H1 (cell line): ENCODE results near the gene ZNF385B. TPM values are rescaled to one million over a fixed set of nuclear protein-coding genes. Genes with fewer than 3 reads are reported as not detected.
A peak's percentile ranks its signal among the peaks of the same experiment; 100 is the strongest.

Experiments used
- CTCF ChIA-PET: fragments of 300-600 bp; sonication (Branson Sonifier 250); formaldehyde crosslinking; loops from one replicate; lab custom pipeline; 2021; ENCODE audit not compliant: partially characterized antibody; lab: Charles Lee
- POLR2A ChIA-PET: fragments of 300-600 bp; sonication (Branson Sonifier 250); formaldehyde crosslinking; loops from one replicate; lab custom pipeline; 2021; ENCODE audit warnings: inconsistent platforms; ENCODE audit not compliant: partially characterized antibody; lab: Charles Lee
- DNase-seq, 2 experiments: peaks; one replicate each; pipeline versions ENCODE4 v3.0.0 to v3.0.0-alpha.2; 2010 to 2022; ENCODE audit warnings: low spot score in 2 of 2, low read depth in 1 of 2, mixed read lengths in 1 of 2
- FAIRE-seq: peaks from 2 replicates; lab custom pipeline; 2011; peaks lifted over from hg19 to GRCh38; lab: Jason Lieb, UNC
- H2AFZ ChIP-seq: 2 replicates; pipeline ENCODE4 v1.8.1; 2012; ENCODE audit warnings: low read length, inconsistent platforms
- H2AK5ac ChIP-seq: 2 replicates; pipeline ENCODE4 v1.6.1; 2013; ENCODE audit warnings: low read depth, low read length
- H2BK120ac ChIP-seq: replicated peaks from 2 replicates; pipeline ENCODE3; 2013; ENCODE audit warnings: low read depth, low read length, inconsistent platforms
- H2BK12ac ChIP-seq: 2 replicates; pipeline ENCODE4 v1.6.1; 2013; ENCODE audit warnings: low read depth, low read length
- H2BK15ac ChIP-seq: 2 replicates; pipeline ENCODE4 v1.6.1; 2013; ENCODE audit warnings: low read length
- H2BK20ac ChIP-seq: 2 replicates; pipeline ENCODE4 v1.6.1; 2013; ENCODE audit warnings: low read length
- H2BK5ac ChIP-seq: 2 replicates; pipeline ENCODE4 v1.6.1; 2013; ENCODE audit warnings: low read depth, low read length
- H3K14ac ChIP-seq: 2 replicates; pipeline ENCODE4 v1.6.1; 2013; ENCODE audit warnings: inconsistent platforms; ENCODE audit not compliant: insufficient read length
- H3K18ac ChIP-seq: 2 replicates; pipeline ENCODE4 v1.6.1; 2013; ENCODE audit warnings: low read length; ENCODE audit errors: extremely low read depth
- H3K23ac ChIP-seq: 2 replicates; pipeline ENCODE4 v1.6.1; 2013; ENCODE audit warnings: inconsistent platforms; ENCODE audit not compliant: insufficient read length
- H3K23me2 ChIP-seq: 2 replicates; pipeline ENCODE4 v1.6.1; 2013; ENCODE audit warnings: low read depth, low read length
- H3K27ac ChIP-seq: 2 replicates; pipeline ENCODE4 v1.6.1; 2011; ENCODE audit warnings: low read depth, low read length, inconsistent platforms
- H3K27me3 ChIP-seq, 4 experiments: replicated peaks in 1 of 4; 1 replicate in 1 of 4; 2 replicates in 3 of 4; pipeline versions ENCODE4 v1.6.1 to v1.8.1; 2011 to 2013; ENCODE audit warnings: low read length in 3 of 4, mild to moderate bottlenecking in 3 of 4, inconsistent platforms in 2 of 4, mixed read lengths in 2 of 4, moderate library complexity in 1 of 4; ENCODE audit not compliant: control insufficient read depth in 3 of 4, insufficient read depth in 3 of 4; ENCODE audit errors: extremely low read depth in 1 of 4
- H3K36me3 ChIP-seq, 4 experiments: 2 replicates each; pipeline versions ENCODE4 v1.6.1 to v1.8.1; 2011 to 2013; ENCODE audit warnings: mild to moderate bottlenecking in 4 of 4, low read length in 3 of 4, moderate library complexity in 2 of 4, control low read depth in 1 of 4, inconsistent platforms in 1 of 4; ENCODE audit not compliant: insufficient read depth in 4 of 4, control insufficient read depth in 2 of 4
- H3K4ac ChIP-seq: replicated peaks from 2 replicates; pipeline ENCODE3; 2013; ENCODE audit warnings: low read length, low read depth, mixed read lengths, inconsistent platforms; ENCODE audit not compliant: insufficient read length
- H3K4me1 ChIP-seq, 4 experiments: replicated peaks in 1 of 4; 1 replicate in 1 of 4; 2 replicates in 3 of 4; pipeline versions ENCODE4 v1.6.1 to v1.8.1; 2011 to 2013; ENCODE audit warnings: low read length in 3 of 4, inconsistent platforms in 2 of 4, mixed read lengths in 1 of 4; ENCODE audit not compliant: insufficient read depth in 4 of 4, control insufficient read depth in 3 of 4
- H3K4me2 ChIP-seq, 2 experiments: 2 replicates each; pipeline versions ENCODE4 v1.6.1 to v1.8.1; 2011 to 2013; ENCODE audit warnings: low read depth in 2 of 2, low read length in 2 of 2, control low read depth in 1 of 2, inconsistent platforms in 1 of 2, mild to moderate bottlenecking in 1 of 2; ENCODE audit not compliant: insufficient read depth in 1 of 2
- H3K4me3 ChIP-seq, 4 experiments: fragments of 200-600, 300-600 bp in 1 of 4; sonication (generic), shearing (Covaris generic), sonication (Bioruptor Twin) in 1 of 4; 2 replicates each; pipeline versions ENCODE4 v1.5.1 to v1.8.1; 2011 to 2016; ENCODE audit warnings: low read length in 4 of 4, low read depth in 3 of 4, control low read depth in 2 of 4, inconsistent platforms in 2 of 4, mild to moderate bottlenecking in 2 of 4, mixed read lengths in 1 of 4, moderate library complexity in 1 of 4; ENCODE audit not compliant: insufficient read depth in 2 of 4; ENCODE audit errors: extremely low read depth in 1 of 4
- H3K56ac ChIP-seq: replicated peaks from 2 replicates; pipeline ENCODE3; 2013; ENCODE audit warnings: low read depth, mild to moderate bottlenecking, mixed read lengths, low read length, inconsistent platforms; ENCODE audit not compliant: insufficient read length
- H3K79me1 ChIP-seq: 2 replicates; pipeline ENCODE4 v1.6.1; 2013; ENCODE audit warnings: low read depth, low read length, control low read depth
- H3K79me2 ChIP-seq, 2 experiments: 2 replicates each; pipeline versions ENCODE4 v1.6.1 to v1.8.1; 2012 to 2013; ENCODE audit warnings: low read length in 2 of 2, mild to moderate bottlenecking in 2 of 2, inconsistent platforms in 1 of 2; ENCODE audit not compliant: insufficient read depth in 2 of 2, control insufficient read depth in 1 of 2
- H3K9ac ChIP-seq, 4 experiments: replicated peaks in 1 of 4; 1 replicate in 1 of 4; 2 replicates in 3 of 4; pipeline versions ENCODE4 v1.6.1 to v1.8.1; 2011 to 2013; ENCODE audit warnings: low read depth in 3 of 4, low read length in 3 of 4, control low read depth in 2 of 4, mild to moderate bottlenecking in 2 of 4, moderate library complexity in 2 of 4, inconsistent platforms in 1 of 4; ENCODE audit errors: extremely low read depth in 1 of 4
- H3K9me3 ChIP-seq, 2 experiments: 2 replicates each; pipeline versions ENCODE4 v1.6.1 to v1.8.1; 2012 to 2013; ENCODE audit warnings: mild to moderate bottlenecking in 2 of 2, moderate library complexity in 2 of 2, control low read depth in 1 of 2, inconsistent platforms in 1 of 2, low read depth in 1 of 2, low read length in 1 of 2, mixed read lengths in 1 of 2; ENCODE audit not compliant: insufficient read depth in 2 of 2
- H4K20me1 ChIP-seq, 2 experiments: replicated peaks in 1 of 2; 2 replicates each; pipeline versions ENCODE3 to v1.8.1; 2011 to 2013; ENCODE audit warnings: inconsistent platforms in 2 of 2, low read length in 2 of 2, mild to moderate bottlenecking in 1 of 2; ENCODE audit not compliant: insufficient read depth in 2 of 2, control insufficient read depth in 1 of 2
- H4K5ac ChIP-seq: 2 replicates; pipeline ENCODE4 v1.6.1; 2013; ENCODE audit warnings: low read length, low read depth, mixed read lengths, inconsistent platforms; ENCODE audit not compliant: insufficient read length
- H4K8ac ChIP-seq: 2 replicates; pipeline ENCODE4 v1.8.0; 2013; ENCODE audit warnings: mild to moderate bottlenecking, moderate library complexity, low read length, inconsistent platforms; ENCODE audit not compliant: insufficient read depth; ENCODE audit errors: extremely low read depth
- H4K91ac ChIP-seq: replicated peaks from 2 replicates; pipeline ENCODE3; 2013; ENCODE audit warnings: low read length, mixed read lengths, inconsistent platforms; ENCODE audit not compliant: insufficient read length
- BRCA1 ChIP-seq: IDR thresholded peaks from 2 replicates; pipeline ENCODE4 v1.6.1; 2012; ENCODE audit warnings: low read depth, low read length, improper control_type of control experiment
- EP300 ChIP-seq, 2 experiments: IDR thresholded peaks; 1 replicate in 1 of 2; 2 replicates in 1 of 2; pipeline ENCODE4 v1.6.1; 2011 to 2012; ENCODE audit warnings: low read depth in 2 of 2, low read length in 2 of 2, mild to moderate bottlenecking in 2 of 2, borderline replicate concordance in 1 of 2, inconsistent platforms in 1 of 2, moderate library complexity in 1 of 2
- EZH2 ChIP-seq: fragments of 200-600 bp; sonication (generic); IDR thresholded peaks from 2 replicates; pipeline ENCODE4 v1.7.1; 2012; ENCODE audit warnings: low read depth, mild to moderate bottlenecking, moderate library complexity, low read length, inconsistent platforms; ENCODE audit not compliant: severe bottlenecking
- TAF7 ChIP-seq: optimal IDR thresholded peaks from 2 replicates; pipeline ENCODE3; 2011; ENCODE audit warnings: low read depth, mild to moderate bottlenecking, inconsistent platforms, low read length, moderate library complexity, borderline replicate concordance
- USF2 ChIP-seq: IDR thresholded peaks from 2 replicates; pipeline ENCODE4 v1.6.1; 2011; ENCODE audit warnings: low read length, improper control_type of control experiment
- WGBS, 2 experiments: shearing (Covaris generic) in 1 of 2; methylation state at CpG; one replicate each; pipeline versions ENCODE4 v1.1.6 to v1.1.7; 2013 to 2015; ENCODE audit warnings: low lambda C conversion rate in 2 of 2, mixed read lengths in 2 of 2, inconsistent platforms in 1 of 2, low coverage in 1 of 2, missing lambda C conversion rate in 1 of 2; ENCODE audit not compliant: insufficient replicate concordance in 2 of 2, insufficient coverage in 1 of 2, insufficient read length in 1 of 2; ENCODE audit errors: extremely low coverage in 1 of 2, missing lambda C conversion rate in 1 of 2; 5-methylcytosine and 5-hydroxymethylcytosine counted together
- polyA plus RNA-seq, 7 experiments: library from polyadenylated mRNA; depleted of rRNA in 3 of 7; stranded (reverse) in 5 of 7; unstranded in 2 of 7; fragments of >200 nt in 5 of 7; fragments of 200-250 nt in 2 of 7; gene quantifications; 1 replicate in 5 of 7; 2 replicates in 1 of 7; 4 replicates in 1 of 7; pipeline versions ENCODE4 v1.2.1 to v1.2.3, GENCODE V29; 2011 to 2013; ENCODE audit warnings: missing spikeins in 2 of 7, mixed read lengths in 2 of 7
- total RNA-seq: library from RNA; stranded (reverse); fragmentation: NEBNext Ultra II Directional; extraction: Animal tissue kit (Norgen Biotek cat#: 25700); gene quantifications from 2 replicates; pipeline ENCODE4 v1.2.1, GENCODE V29; 2021

ZNF385B gene
- total and polyA plus RNA-seq, 2 of the 8 experiments (the other 6 are each of a cell fraction or from before 2014, with no cell fraction given): 1.1 to 3.7 TPM

DNA sequence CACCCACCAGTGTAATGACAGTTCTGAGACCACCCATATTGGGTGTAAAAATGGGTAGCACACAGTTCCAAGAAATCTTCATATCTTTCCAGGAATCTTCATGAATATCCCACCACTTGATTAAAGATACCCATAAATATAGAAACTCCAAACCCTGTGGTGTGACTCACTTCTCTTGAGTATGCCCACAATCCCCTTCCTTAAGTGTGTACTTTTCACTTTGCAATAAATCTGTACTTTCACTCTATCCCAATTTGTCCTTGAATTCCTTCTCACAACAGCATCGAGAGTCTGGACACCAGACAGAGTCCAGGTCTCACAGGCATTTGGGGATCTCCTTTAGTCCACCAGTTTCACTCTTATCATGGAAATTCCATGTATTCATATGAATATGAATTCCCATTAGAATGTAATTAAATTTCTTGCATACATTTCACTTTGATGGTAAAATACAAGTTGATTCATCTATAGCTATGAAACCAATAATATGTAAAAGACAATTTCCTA is 309.8 kb downstream of the ZNF385B start:
- H3K79me2 ChIP-seq: no peaks in the 10 kb centered on the region
- no peak overlapping the region for H3K14ac ChIP-seq
- no peak overlapping the region for H3K56ac ChIP-seq
- FAIRE-seq (no peak), DNase-seq (no peak)
- no peaks in the 10 kb centered on the region for H3K36me3 ChIP-seq
- peaks cover 2 to 10% (median 6%) of the 10 kb centered on the region in 4 experiments; a peak in 4 of 7 replicates for H3K4me1 ChIP-seq
- no peak overlapping the region for H3K27ac ChIP-seq
- H3K23me2 ChIP-seq: no peaks in the 10 kb centered on the region
- H3K9me3 ChIP-seq: no peaks in the 10 kb centered on the region
- H3K9ac ChIP-seq: no peak overlapping the region
- no peak overlapping the region for H2BK15ac ChIP-seq
- no peak overlapping the region for H4K8ac ChIP-seq
- H3K4ac ChIP-seq: no peak overlapping the region
- no peaks in the 10 kb centered on the region for H3K79me1 ChIP-seq
- CTCF ChIA-PET: no interaction called here
- H2BK20ac ChIP-seq: 0 out of 2 replicates have a peak overlapping the region, but pooled peaks have one; percentile 35
- H3K4me3 ChIP-seq: no peak overlapping the region
- TF ChIP-seq BRCA1: no peak
- TF ChIP-seq EZH2: no peak
- TF ChIP-seq EP300 (IDR thresholded peaks at IDR 0.05; ENCODE audit: borderline replicate concordance in 1 of 2, low read depth in 2 of 2, low read length in 2 of 2): no peak
- no peak for TF ChIP-seq USF2
- TF ChIP-seq TAF7: no peak
- POLR2A ChIA-PET: no interaction called here
- no peak overlapping the region for H3K23ac ChIP-seq
- no peak overlapping the region for H3K18ac ChIP-seq
- H2AK5ac ChIP-seq: no peak overlapping the region
- no peaks in the 10 kb centered on the region for H4K20me1 ChIP-seq
- H2BK5ac ChIP-seq: peak overlapping the region; percentile 61; the same call in 1 of the 2 replicates
- no peak overlapping the region for H4K5ac ChIP-seq
- WGBS, 2 experiments: 85% methylated on average over 1 of the region's 1 CpG; no CpG with 5 or more reads in 1 of the 2 experiments
- H3K4me2 ChIP-seq: no peak overlapping the region
- H4K91ac ChIP-seq: no peak overlapping the region
- peak overlapping the region; percentile 62; the same call in 1 of the 2 replicates for H2BK12ac ChIP-seq
- peak overlapping the region; percentile 53 for H2BK120ac ChIP-seq
- H3K27me3 ChIP-seq: no peaks in the 10 kb centered on the region
- H2AFZ ChIP-seq: no peak overlapping the region
